Hypothalamus (tissue), 51 donors: ENCODE results near the gene GPD1L.

Source experiments
- DNase-seq, 51 donors: peaks; one replicate each; lab custom pipeline; 2025; lab: John Stamatoyannopoulos, UW

The GPD1L gene

DNA sequence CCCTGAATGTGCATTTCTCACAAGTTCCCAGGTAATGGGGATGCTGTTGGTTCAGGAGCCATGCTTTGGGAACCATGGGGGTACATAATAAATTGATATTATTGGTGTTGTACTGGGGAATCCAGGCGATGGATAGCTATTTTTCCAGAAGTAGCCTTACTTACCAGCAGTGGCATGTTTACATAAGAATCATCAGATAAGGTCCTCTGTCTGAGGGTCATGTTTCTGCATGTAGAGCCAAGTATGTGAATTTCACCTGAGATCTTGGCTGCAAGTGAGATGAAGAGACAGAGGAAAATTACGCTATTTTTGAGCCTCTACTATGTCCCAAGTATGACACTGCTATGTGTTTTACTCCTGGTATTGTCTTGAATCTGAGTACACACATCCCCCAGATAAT lies 26.3 kb downstream of the GPD1L start:
- no peak for DNase-seq

DNA sequence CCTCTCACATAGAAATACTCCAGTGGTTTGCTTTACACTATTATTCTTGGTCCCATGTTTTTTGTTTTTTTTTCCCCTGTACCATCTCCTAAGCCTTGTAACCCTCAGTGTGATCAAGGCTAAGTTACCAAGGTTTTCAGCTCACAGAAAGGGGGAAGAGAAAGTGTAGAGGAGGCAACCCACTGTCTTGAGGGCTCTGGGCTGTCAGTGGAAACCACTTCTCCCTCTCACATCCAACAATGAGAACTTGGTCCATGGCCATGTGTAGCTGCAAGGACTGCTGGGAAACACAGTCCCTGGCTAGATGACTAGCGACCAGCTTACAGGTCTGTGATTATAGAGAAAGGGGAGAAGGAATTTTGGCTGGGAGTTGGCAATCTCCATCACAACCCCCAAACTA lies 30.3 kb downstream of the GPD1L start:
- peak in 3 of 51 donors; percentile 1 to 9 (median 8) for DNase-seq

- no peak for DNase-seq
These were observed 31.4 kb downstream of the GPD1L start for GRCh38 chr3:32137870-32138269.

GRCh38 chr3:32138545-32139104 lies 32.2 kb downstream of the GPD1L start:
- DNase-seq, result no peak

DNA sequence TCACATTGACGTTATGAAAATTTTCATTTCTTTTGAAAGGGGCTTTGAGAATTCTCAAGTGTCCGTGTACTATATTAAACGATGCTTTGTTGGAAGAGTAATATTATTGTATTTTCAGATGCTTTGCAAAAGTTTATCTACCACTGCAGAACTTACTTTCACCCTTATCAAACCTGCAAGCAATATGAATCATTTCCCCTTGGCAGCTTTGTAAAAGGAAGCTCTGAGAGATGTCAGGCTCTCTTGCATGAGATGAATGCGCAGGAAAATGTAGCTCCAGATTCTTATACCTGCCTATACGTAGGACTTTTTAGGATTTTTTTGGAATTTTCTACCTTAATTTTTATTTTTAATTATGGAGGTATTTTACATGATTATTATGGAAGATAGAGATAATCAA lies 34.5 kb downstream of the GPD1L start:
- no peak for DNase-seq

- DNase-seq, result peak in 30 of 51 donors; percentile 1 to 70 (median 20)
These were observed 37.7 kb downstream of the GPD1L start for GRCh38 chr3:32143849-32144757.

- DNase-seq, result peak in 22 of 51 donors; percentile 1 to 65 (median 16)
These were observed 40.4 kb downstream of the GPD1L start for GRCh38 chr3:32146746-32147211.

GRCh38 chr3:32147509-32147908 lies 41.1 kb downstream of the GPD1L start:
- no peak for DNase-seq

DNA sequence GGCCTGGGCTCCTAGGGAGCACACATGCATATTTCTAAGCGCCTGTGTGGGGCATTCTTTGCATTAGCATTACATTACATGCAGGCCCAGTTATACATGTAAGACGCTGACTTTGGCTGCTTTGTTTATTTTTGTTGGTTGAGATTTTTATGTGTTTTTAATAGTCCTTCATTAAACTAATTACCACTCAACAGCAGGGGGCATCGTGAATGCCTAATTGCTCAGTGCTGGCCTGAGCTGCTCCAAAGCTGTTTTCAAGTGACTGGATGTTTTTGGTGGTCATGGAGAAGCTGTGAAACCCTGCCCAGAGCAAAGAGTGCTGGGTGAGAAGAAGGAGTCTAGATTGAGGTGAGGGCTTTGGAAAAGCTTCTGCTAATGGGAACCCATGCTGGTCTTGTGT lies 41.5 kb downstream of the GPD1L start:
- DNase-seq, result peak in 6 of 51 donors; percentile 1 to 23 (median 8)

GRCh38 chr3:32148351-32148750 lies 41.9 kb downstream of the GPD1L start:
- no peak for DNase-seq

DNA sequence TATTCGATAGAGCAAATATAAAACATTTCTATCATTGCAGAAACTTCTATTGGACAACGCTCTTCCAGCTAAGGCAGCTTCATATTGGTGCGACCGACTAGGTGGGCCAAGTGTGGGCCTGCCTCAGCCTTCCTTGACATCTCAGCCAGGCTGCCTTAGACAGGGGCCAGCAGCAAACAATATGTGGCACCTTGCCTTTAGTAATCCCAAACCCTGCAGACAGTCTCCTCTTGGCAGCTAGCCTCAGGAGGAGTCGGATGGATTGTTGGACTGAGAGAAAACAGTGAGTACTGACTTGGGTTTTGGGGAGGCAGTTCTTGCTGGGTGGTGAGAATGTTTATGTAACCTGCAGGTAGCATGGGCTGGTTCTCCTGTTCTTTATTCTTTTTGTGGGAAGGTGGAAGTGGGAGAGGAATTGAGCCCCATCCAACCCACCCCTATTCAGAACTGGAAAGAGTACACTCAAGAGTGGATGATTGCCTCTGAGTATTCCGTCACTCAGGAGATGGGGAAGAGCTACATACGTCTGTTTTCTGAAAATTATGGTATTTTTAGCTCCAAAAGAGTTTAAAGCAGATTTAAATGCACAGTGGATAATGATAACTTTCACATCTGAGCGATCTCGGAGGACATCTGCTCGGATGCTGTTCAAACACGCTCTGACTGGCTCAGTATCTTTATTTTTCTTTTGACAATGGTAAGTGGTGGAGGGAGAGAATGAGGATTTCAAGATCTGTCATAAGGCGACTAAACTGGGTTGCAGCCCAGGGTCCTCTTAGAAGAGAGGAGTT lies 47.2 kb downstream of the GPD1L start:
- no peak for DNase-seq

DNA sequence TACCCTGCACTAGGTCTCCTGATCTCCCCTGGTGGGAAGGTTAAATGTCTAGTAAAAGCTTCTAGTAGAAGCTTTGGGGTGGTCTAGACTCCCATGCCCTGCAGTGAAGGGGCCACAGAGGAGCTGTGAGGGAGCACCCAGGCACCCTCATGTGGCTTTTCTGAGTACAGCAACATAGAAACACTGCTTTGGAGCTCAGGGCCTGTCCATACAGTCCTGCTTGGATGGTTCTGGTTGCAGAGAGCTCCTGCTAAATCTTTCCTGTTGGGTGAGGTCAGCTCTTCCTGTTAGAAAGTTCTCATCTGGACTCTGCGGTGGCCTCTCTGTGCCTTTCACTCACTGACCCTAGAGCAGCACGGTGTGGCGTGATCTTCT lies 47.8 kb downstream of the GPD1L start:
- DNase-seq, result peak in 1 of 51 donors; percentile 5

- no peak for DNase-seq
These were observed 48.7 kb downstream of the GPD1L start for GRCh38 chr3:32155117-32155516.

DNA sequence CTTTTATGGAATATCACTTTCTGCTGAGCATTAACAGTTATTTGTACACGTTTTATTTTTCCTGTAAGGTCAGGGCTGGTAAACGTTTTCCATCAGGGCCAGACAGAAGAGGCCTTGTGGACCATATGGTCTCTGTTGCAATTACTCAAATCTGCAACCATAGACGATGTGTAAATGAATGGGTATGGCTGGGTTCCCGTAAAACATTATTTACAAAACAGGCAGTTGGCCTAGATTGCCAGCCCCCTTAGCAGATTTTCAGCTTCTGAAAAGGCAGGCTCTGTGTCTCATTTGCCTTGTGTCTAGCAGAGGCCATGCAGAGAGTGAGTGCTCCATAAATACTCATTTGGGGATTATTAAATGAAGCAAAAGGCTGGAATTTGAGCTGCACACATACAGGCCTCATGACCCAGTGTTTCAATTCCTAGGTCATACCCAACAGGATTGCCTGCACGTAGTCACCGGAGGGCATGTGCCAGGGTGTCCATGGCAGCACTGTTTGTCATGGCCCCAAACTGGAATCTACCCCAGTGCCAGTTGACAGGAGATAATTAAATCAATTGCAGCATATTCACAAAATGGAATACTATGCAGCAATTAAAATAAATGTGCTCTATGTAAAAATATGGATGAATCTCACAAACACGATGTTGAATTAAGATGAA lies 51.3 kb downstream of the GPD1L start:
- no peak for DNase-seq

DNA sequence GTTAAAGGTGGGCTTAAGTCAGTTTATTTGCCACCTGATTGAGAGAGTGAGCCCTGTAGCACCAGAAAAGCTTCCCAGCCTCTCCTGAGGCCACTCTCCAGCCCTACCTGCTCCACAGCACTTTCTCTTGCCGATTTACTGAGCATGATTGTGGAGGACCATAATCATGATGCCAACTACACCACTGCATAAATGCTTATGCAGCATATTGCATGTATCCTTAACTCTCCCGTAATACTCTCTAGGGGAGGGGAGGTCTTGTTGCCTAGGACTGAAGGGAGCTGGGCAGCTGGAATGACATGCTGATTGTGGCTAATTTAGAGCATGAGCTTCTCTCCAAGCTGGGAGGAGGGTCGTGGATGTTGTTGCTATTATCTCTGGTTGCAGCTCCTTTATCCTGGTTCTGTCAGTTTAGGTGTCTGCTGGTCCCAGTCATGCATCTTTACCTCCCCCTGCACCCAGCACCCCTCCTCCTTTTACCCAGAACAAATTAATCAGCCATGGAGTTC lies 54.3 kb downstream of the GPD1L start:
- no peak for DNase-seq

GRCh38 chr3:32165442-32165841 lies 59.0 kb downstream of the GPD1L start:
- no peak for DNase-seq

- no peak for DNase-seq
These were observed 60.2 kb downstream of the GPD1L start for GRCh38 chr3:32166654-32167053.

DNA sequence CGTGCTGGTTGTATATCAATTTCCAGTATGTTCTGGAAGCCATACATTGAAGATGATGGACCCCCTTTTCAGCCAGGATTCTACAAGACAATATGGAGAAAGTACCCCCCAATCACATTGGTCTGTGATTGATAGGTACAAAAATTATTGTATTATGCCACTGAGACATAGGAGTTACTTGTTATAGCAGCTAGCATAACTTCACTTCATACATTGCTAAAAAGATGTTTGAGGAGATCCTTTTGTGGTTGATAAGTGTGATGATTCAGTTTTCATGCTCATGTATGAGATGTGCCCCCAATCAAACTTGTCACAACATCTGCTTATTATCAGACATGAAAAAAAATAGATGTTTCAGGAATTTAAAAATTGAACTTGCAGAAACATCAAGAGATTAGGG lies 66.0 kb downstream of the GPD1L start:
- DNase-seq, result no peak

GRCh38 chr3:32175607-32176197 lies 69.3 kb downstream of the GPD1L start:
- DNase-seq, result peak in 4 of 51 donors; percentile 5 to 17 (median 11)
